Vagina (tissue), 2 donors: ENCODE measurements around the gene NUDCD3.

Source experiments
- CTCF ChIP-seq, 3 experiments: fragments of 450-650 bp in 2 of 3; fragments of 200-600 bp in 1 of 3; sonication (generic) in 1 of 3; IDR thresholded peaks; one replicate each; pipeline ENCODE4 v1.5.1; 2017 to 2019; ENCODE audit warnings: antibody characterized with exemption in 3 of 3, mild to moderate bottlenecking in 2 of 3, moderate library complexity in 2 of 3
- POLR2A ChIP-seq, 2 donors: fragments of 450-650 bp; IDR thresholded peaks; one replicate each; pipeline ENCODE4 v1.6.1; 2017; ENCODE audit warnings: antibody characterized with exemption in 2 of 2, mild to moderate bottlenecking in 2 of 2, moderate library complexity in 2 of 2

GRCh38 chr7:44392618-44393010 is 97.8 kb downstream of the NUDCD3 start:
- TF ChIP-seq CTCF (IDR thresholded peaks at IDR 0.05), result no peak
- TF ChIP-seq POLR2A (IDR thresholded peaks at IDR 0.05), result no peak
